GM18867 (cell line): ENCODE data around the gene TRIM14.
"Not testable (repeated sequence)": the region's sequence is repeated elsewhere in the genome, so short reads cannot be mapped to it uniquely, and the experiment has no call there.

Experiments used
- ATAC-seq: cut with Tn5 transposase; IDR thresholded peaks from one replicate; pipeline ENCODE4 v1.9.1; 2021; ENCODE audit warnings: mild to moderate bottlenecking, moderate library complexity; ENCODE audit not compliant: unreplicated experiment

Gene TRIM14

GRCh38 chr9:98020476-98021145, 98.4 kb downstream of the TRIM14 start:
- ATAC-seq = no peak

- ATAC-seq = not testable (repeated sequence)
Measured at GRCh38 chr9:98019869-98020268, 99.2 kb downstream of the TRIM14 start.
